A549 (cell line): ENCODE results near the gene OR13D1. TPM values are rescaled to one million over a fixed set of nuclear protein-coding genes. Genes with fewer than 3 reads are reported as not detected.
"Not testable (repeated sequence)": the region's sequence is repeated elsewhere in the genome, so short reads cannot be mapped to it uniquely, and the experiment has no call there.

Source experiments
- ATAC-seq, 2 experiments: fragments of 200-7000 bp in 1 of 2; fragments of >200 bp in 1 of 2; cut with Nextera tagmentation in 1 of 2; cut with Tn5 transposase in 1 of 2; 3 replicates each; pipeline versions ENCODE4 v1.8.0 to v1.9.1; 2018 to 2020; ENCODE audit warnings: mild to moderate bottlenecking in 1 of 2, moderate library complexity in 1 of 2
- CTCF ChIA-PET: fragments of 300-600 bp; sonication (Branson Sonifier 250); formaldehyde crosslinking; extraction: SDS; loops from one replicate; lab custom pipeline; 2021; ENCODE audit warnings: antibody characterized with exemption, inconsistent platforms; lab: Yijun Ruan, JAX
- POLR2A ChIA-PET: fragments of 350-600 bp; formaldehyde crosslinking; extraction: SDS; loops from one replicate; lab custom pipeline; 2021; ENCODE audit warnings: antibody characterized with exemption, inconsistent platforms; lab: Yijun Ruan, JAX
- DNase-seq, 2 experiments: peaks; one replicate each; pipeline versions ENCODE4 v3.0.0 to v3.0.0-alpha.2; 2011 to 2016; ENCODE audit warnings: low read depth in 1 of 2, low spot score in 1 of 2
- FAIRE-seq: peaks from 2 replicates; lab custom pipeline; 2011; peaks lifted over from hg19 to GRCh38; lab: Jason Lieb, UNC
- H3K27ac ChIP-seq, 2 experiments: fragments of >200 bp; sonication (Bioruptor Twin); formaldehyde crosslinking; 3 replicates each; pipeline ENCODE4 v1.5.1; 2016 to 2017
- H3K4me1 ChIP-seq: fragments of >200 bp; sonication (Bioruptor Twin); formaldehyde crosslinking; 3 replicates; pipeline ENCODE4 v1.6.1; 2016
- H3K4me2 ChIP-seq: fragments of >200 bp; sonication (Bioruptor Twin); formaldehyde crosslinking; 3 replicates; pipeline ENCODE4 v1.6.1; 2016
- H3K4me3 ChIP-seq: fragments of >200 bp; sonication (Bioruptor Twin); formaldehyde crosslinking; 3 replicates; pipeline ENCODE4 v1.5.1; 2016
- H3K9me3 ChIP-seq: fragments of >200 bp; sonication (Bioruptor Twin); formaldehyde crosslinking; 3 replicates; pipeline ENCODE4 v1.6.1; 2016
- BCL3 ChIP-seq: fragments of >200 bp; sonication (Bioruptor Twin); formaldehyde crosslinking; IDR thresholded peaks from 3 replicates; pipeline ENCODE4 v1.6.1; 2016
- BHLHE40 ChIP-seq: IDR thresholded peaks from 2 replicates; pipeline ENCODE4 v1.6.1; 2012; ENCODE audit warnings: low read depth, low read length, inconsistent platforms
- CHD2 ChIP-seq: fragments of 150-350 bp; IDR thresholded peaks from 2 replicates; pipeline ENCODE4 v1.6.1; 2014; ENCODE audit warnings: low read length; ENCODE audit not compliant: partially characterized antibody
- CTCF ChIP-seq: fragments of >200 bp; sonication (Bioruptor Twin); formaldehyde crosslinking; IDR thresholded peaks from 3 replicates; pipeline ENCODE4 v1.5.1; 2016
- EHF ChIP-seq: fragments of 250-450 bp; sonication (Bioruptor Pico); IDR thresholded peaks from 2 replicates; pipeline ENCODE4 v1.5.0; 2020; ENCODE audit warnings: mild to moderate bottlenecking
- ELK1 ChIP-seq: fragments of 150-350 bp; IDR thresholded peaks from 2 replicates; pipeline ENCODE4 v1.6.1; 2014; ENCODE audit warnings: low read depth, mild to moderate bottlenecking, low read length
- EP300 ChIP-seq, 2 experiments: fragments of >200 bp; sonication (Bioruptor Twin); formaldehyde crosslinking; IDR thresholded peaks; 2 replicates in 1 of 2; 3 replicates in 1 of 2; pipeline ENCODE4 v1.6.1; 2016 to 2017
- FOSL2 ChIP-seq, 2 experiments: fragments of 450-650 bp in 1 of 2; fragments of >200 bp in 1 of 2; sonication (Bioruptor Twin) in 1 of 2; formaldehyde crosslinking; IDR thresholded peaks; 2 replicates each; pipeline versions ENCODE4 v1.5.0 to v1.6.1; 2016 to 2020; ENCODE audit warnings: mild to moderate bottlenecking in 1 of 2, moderate library complexity in 1 of 2
- FOXS1 ChIP-seq: fragments of 250-450 bp; sonication (Bioruptor Pico); IDR thresholded peaks from 2 replicates; pipeline ENCODE4 v1.5.0; 2020; ENCODE audit warnings: mild to moderate bottlenecking, moderate library complexity
- GATA3 ChIP-seq: IDR thresholded peaks from 2 replicates; pipeline ENCODE4 v1.6.1; 2012; ENCODE audit warnings: borderline replicate concordance
- JUN ChIP-seq, 2 experiments: fragments of >200 bp; sonication (Bioruptor Twin); formaldehyde crosslinking; IDR thresholded peaks; 2 replicates in 1 of 2; 3 replicates in 1 of 2; pipeline ENCODE4 v1.6.1; 2016 to 2017
- KDM1A ChIP-seq: fragments of 200-600 bp; sonication (generic); IDR thresholded peaks from 2 replicates; pipeline ENCODE4 v1.6.1; 2016; ENCODE audit warnings: low read depth, mild to moderate bottlenecking
- KDM5A ChIP-seq: fragments of 200-600 bp; sonication (generic); IDR thresholded peaks from 2 replicates; pipeline ENCODE4 v1.6.1; 2016; ENCODE audit warnings: antibody characterized with exemption, mild to moderate bottlenecking
- MAFK ChIP-seq: fragments of 450-650 bp; IDR thresholded peaks from 2 replicates; pipeline ENCODE4 v1.6.1; 2014; ENCODE audit not compliant: partially characterized antibody
- MYC ChIP-seq: IDR thresholded peaks from 2 replicates; pipeline ENCODE4 v1.6.1; 2012; ENCODE audit warnings: mild to moderate bottlenecking, inconsistent platforms, low read length, improper control_type of control experiment, borderline replicate concordance
- NR3C1 ChIP-seq: fragments of >200 bp; sonication (Bioruptor Twin); formaldehyde crosslinking; IDR thresholded peaks from 3 replicates; pipeline ENCODE4 v1.6.1; 2017
- PBX3 ChIP-seq: IDR thresholded peaks from 2 replicates; pipeline ENCODE4 v1.6.1; 2012
- PHF8 ChIP-seq: fragments of 200-600 bp; sonication (generic); IDR thresholded peaks from 2 replicates; pipeline ENCODE4 v1.6.1; 2016; ENCODE audit warnings: low read depth, mild to moderate bottlenecking, antibody characterized with exemption, moderate library complexity, borderline replicate concordance
- POLR2A ChIP-seq: IDR thresholded peaks from 2 replicates; pipeline ENCODE4 v1.6.1; 2012; ENCODE audit warnings: mild to moderate bottlenecking, low read length
- POLR2AphosphoS2 ChIP-seq: conservative IDR thresholded peaks from 2 replicates; pipeline ENCODE4 v1.6.1; 2012; ENCODE audit warnings: low read length, improper control_type of control experiment, inconsistent platforms
- RARB ChIP-seq: fragments of 250-450 bp; sonication (Bioruptor Pico); IDR thresholded peaks from 2 replicates; pipeline ENCODE4 v1.8.0; 2021; ENCODE audit warnings: mild to moderate bottlenecking, moderate library complexity
- REST ChIP-seq: fragments of 200-600 bp; sonication (generic); IDR thresholded peaks from 2 replicates; pipeline ENCODE4 v1.6.1; 2016; ENCODE audit warnings: antibody characterized with exemption, mild to moderate bottlenecking, moderate library complexity
- RFX5 ChIP-seq: fragments of 450-650 bp; IDR thresholded peaks from 2 replicates; pipeline ENCODE4 v1.7.1; 2014; ENCODE audit warnings: antibody characterized with exemption, mild to moderate bottlenecking, moderate library complexity
- SMC3 ChIP-seq: fragments of >200 bp; sonication (Bioruptor Twin); formaldehyde crosslinking; IDR thresholded peaks from 3 replicates; pipeline ENCODE4 v1.6.1; 2018; ENCODE audit warnings: inconsistent platforms
- USF2 ChIP-seq: fragments of 450-650 bp; IDR thresholded peaks from 2 replicates; pipeline ENCODE4 v1.6.1; 2014; ENCODE audit warnings: antibody characterized with exemption
- ZSCAN20 ChIP-seq: fragments of 250-450 bp; sonication (Bioruptor Pico); IDR thresholded peaks from 2 replicates; pipeline ENCODE4 v1.8.0; 2022; ENCODE audit warnings: mild to moderate bottlenecking, moderate library complexity
- WGBS: methylation state at CpG from one replicate; pipeline ENCODE4 v1.1.6; 2017; ENCODE audit errors: missing lambda C conversion rate; 5-methylcytosine and 5-hydroxymethylcytosine counted together
- polyA plus RNA-seq, 4 experiments: library from polyadenylated mRNA; depleted of rRNA in 3 of 4; stranded (reverse); fragments of >200 nt; fragmentation: RNase III in 1 of 4; extraction: RNeasy Plus Mini Kit Qiagen cat#74134 plus additional on column Dnase treatment in 1 of 4; gene quantifications; 2 replicates in 3 of 4; 3 replicates in 1 of 4; pipeline ENCODE4 v1.2.3, GENCODE V29; 2011 to 2017

The OR13D1 gene
- polyA plus RNA-seq, 2 of the 4 experiments (the other 2 are of a cell fraction): not detected

GRCh38 chr9:104700306-104700705, 6.0 kb downstream of the OR13D1 start:
- CTCF ChIA-PET: no interaction called here
- WGBS: 51% methylated on average over 3 of the region's 3 CpGs

GRCh38 chr9:104708737-104709136, 14.4 kb downstream of the OR13D1 start:
- FAIRE-seq, DNase-seq, H3K4me1 ChIP-seq, ATAC-seq, CTCF ChIA-PET, H3K4me2 ChIP-seq, H3K27ac ChIP-seq, H3K9me3 ChIP-seq, H3K4me3 ChIP-seq, POLR2A ChIA-PET: not testable (repeated sequence)
- WGBS: 2% methylated on average over 1 of the region's 1 CpG

More at GRCh38 chr9:104700306-104700705, 6.0 kb downstream of the OR13D1 start:
- DNase-seq (no peak), FAIRE-seq (no peak), ATAC-seq (no peak)
- Histone ChIP-seq H3K4me2 (peak overlapping the region; percentile 8; the same call in 1 of the 3 replicates), H3K9me3 (no peaks in the 10 kb centered on the region), H3K27ac (no peak overlapping the region), H3K4me3 (no peak overlapping the region), H3K4me1 (no peaks in the 10 kb centered on the region; the same call in 2 of the 3 replicates)
- TF ChIP-seq FOSL2 (IDR thresholded peaks at IDR 0.05) (no peak), FOSL2 (CRISPR knock-in tag; IDR thresholded peaks at IDR 0.05) (no peak), BHLHE40 (no peak), REST (no peak), RFX5 (no peak), PBX3 (no peak), PHF8 (no peak), SMC3 (no peak), CHD2 (no peak), NR3C1 (no peak), ZSCAN20 (CRISPR knock-in tag) (no peak), MYC (no peak), POLR2AphosphoS2 (no peak), MAFK (no peak)
- POLR2A ChIA-PET: no interaction called here

GRCh38 chr9:104711604-104712003, 17.3 kb downstream of the OR13D1 start:
- FAIRE-seq (no peak), ATAC-seq (no peak), DNase-seq (no peak)
- Histone ChIP-seq H3K4me1 (no peaks in the 10 kb centered on the region), H3K4me3 (no peak overlapping the region), H3K4me2 (no peak overlapping the region), H3K27ac (no peak overlapping the region), H3K9me3 (no peaks in the 10 kb centered on the region)
- ChIA-PET POLR2A (no interaction called here), CTCF (no interaction called here)
- WGBS: 20% methylated on average over 4 of the region's 4 CpGs
- TF ChIP-seq USF2: no peak
- TF ChIP-seq GATA3: no peak
- TF ChIP-seq BCL3: no peak
- TF ChIP-seq KDM5A: no peak
- no peak for TF ChIP-seq EP300 (IDR thresholded peaks at IDR 0.05)
- no peak for TF ChIP-seq EHF (CRISPR knock-in tag)
- no peak for TF ChIP-seq KDM1A
- TF ChIP-seq RARB (CRISPR knock-in tag): no peak
- TF ChIP-seq CTCF: no peak
- TF ChIP-seq POLR2A: no peak
- TF ChIP-seq ELK1: no peak
- TF ChIP-seq JUN (IDR thresholded peaks at IDR 0.05): no peak
- no peak for TF ChIP-seq FOXS1 (CRISPR knock-in tag)
